Measurements from ENCODE around the gene HNRNPF. TPM values are rescaled to one million over a fixed set of nuclear protein-coding genes. Genes with fewer than 3 reads are reported as not detected.

The HNRNPF gene
- total RNA-seq, 1 donor from 2014 or later = 183 TPM

- no peaks in the 10 kb centered on the region for H3K4me1 ChIP-seq
- ATAC-seq = no peak
- intact Hi-C loops (cut with DNase I) = no loop called here
Observed at GRCh38 chr10:43355749-43356371, 53.1 kb downstream of the HNRNPF start.

GRCh38 chr10:43354879-43355380 lies 54.1 kb downstream of the HNRNPF start:
- Histone ChIP-seq H3K27me3 (no peaks in the 10 kb centered on the region), H3K9me3 (no peaks in the 10 kb centered on the region), H3K36me3 (no peaks in the 10 kb centered on the region), H3K4me1 (no peaks in the 10 kb centered on the region), H3K4me3 (no peak overlapping the region), H3K27ac (no peak overlapping the region)
- intact Hi-C loops (cut with DNase I) = no loop called here
- ATAC-seq = no peak
- no peak for DNase-seq
- TF ChIP-seq, protein P1, sequence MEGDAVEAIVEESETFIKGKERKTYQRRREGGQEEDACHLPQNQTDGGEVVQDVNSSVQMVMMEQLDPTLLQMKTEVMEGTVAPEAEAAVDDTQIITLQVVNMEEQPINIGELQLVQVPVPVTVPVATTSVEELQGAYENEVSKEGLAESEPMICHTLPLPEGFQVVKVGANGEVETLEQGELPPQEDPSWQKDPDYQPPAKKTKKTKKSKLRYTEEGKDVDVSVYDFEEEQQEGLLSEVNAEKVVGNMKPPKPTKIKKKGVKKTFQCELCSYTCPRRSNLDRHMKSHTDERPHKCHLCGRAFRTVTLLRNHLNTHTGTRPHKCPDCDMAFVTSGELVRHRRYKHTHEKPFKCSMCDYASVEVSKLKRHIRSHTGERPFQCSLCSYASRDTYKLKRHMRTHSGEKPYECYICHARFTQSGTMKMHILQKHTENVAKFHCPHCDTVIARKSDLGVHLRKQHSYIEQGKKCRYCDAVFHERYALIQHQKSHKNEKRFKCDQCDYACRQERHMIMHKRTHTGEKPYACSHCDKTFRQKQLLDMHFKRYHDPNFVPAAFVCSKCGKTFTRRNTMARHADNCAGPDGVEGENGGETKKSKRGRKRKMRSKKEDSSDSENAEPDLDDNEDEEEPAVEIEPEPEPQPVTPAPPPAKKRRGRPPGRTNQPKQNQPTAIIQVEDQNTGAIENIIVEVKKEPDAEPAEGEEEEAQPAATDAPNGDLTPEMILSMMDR (IDR thresholded peaks at IDR 0.05) = no peak

More at GRCh38 chr10:43355749-43356371, 53.1 kb downstream of the HNRNPF start:
- TF ChIP-seq, protein P1 (IDR thresholded peaks at IDR 0.05) = no peak
- Histone ChIP-seq H3K27me3 (no peaks in the 10 kb centered on the region), H3K4me3 (no peak overlapping the region), H3K9me3 (no peaks in the 10 kb centered on the region), H3K36me3 (no peaks in the 10 kb centered on the region), H3K27ac (no peak overlapping the region)
- DNase-seq = no peak

DNA sequence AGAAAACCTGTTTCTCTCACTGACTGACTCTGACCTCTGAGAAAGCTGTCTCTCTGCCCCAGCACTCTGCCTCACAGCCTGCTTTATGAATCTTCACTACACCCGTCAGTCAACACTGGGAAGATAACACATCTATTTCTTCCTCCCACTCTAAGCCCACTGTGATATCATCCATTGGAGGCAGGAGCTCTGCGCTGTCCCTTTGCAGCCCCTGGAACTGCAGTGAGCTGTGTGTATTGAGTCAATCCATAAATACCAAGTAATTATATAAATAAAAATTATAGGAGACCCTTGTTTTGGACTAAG lies 54.7 kb downstream of the HNRNPF start:
- Histone ChIP-seq H3K27ac (no peak overlapping the region), H3K4me1 (no peaks in the 10 kb centered on the region), H3K4me3 (no peak overlapping the region), H3K36me3 (no peaks in the 10 kb centered on the region), H3K27me3 (no peaks in the 10 kb centered on the region), H3K9me3 (no peaks in the 10 kb centered on the region)
- ATAC-seq = no peak
- no peak for DNase-seq
- TF ChIP-seq, protein P1 (IDR thresholded peaks at IDR 0.05) = no peak
- intact Hi-C loops (cut with DNase I) = no loop called here

- no peak overlapping the region for H3K27ac ChIP-seq
- H3K36me3 ChIP-seq = no peaks in the 10 kb centered on the region
- H3K4me1 ChIP-seq = no peaks in the 10 kb centered on the region
- H3K27me3 ChIP-seq = no peaks in the 10 kb centered on the region
- TF ChIP-seq, protein P1 (IDR thresholded peaks at IDR 0.05) = no peak
- DNase-seq (no peak), ATAC-seq (no peak)
- no peak overlapping the region for H3K4me3 ChIP-seq
- intact Hi-C loops (cut with DNase I) = no loop called here
- H3K9me3 ChIP-seq = no peaks in the 10 kb centered on the region
Observed at GRCh38 chr10:43353495-43354329, 55.3 kb downstream of the HNRNPF start.

DNA sequence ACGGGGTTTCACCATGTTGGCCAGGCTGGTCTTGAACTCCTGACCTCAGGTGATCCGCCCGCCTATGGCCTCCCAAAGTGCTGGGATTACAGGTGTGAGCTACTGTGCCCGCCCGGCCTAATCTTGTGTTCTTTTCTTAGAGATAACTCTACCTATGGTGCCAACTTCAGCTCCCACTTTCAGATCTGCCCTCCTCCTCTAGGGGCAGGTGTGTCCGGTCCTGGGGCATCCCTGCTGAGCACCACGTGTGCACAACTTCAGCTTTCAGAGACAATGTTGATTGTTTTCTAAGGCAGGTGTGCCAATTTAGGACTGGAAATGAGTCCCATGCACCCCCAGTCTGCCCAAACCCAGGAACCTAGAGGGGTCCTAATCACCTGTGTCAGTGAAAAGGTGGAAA lies 56.0 kb downstream of the HNRNPF start:
- H3K27ac ChIP-seq = no peak overlapping the region
- H3K4me3 ChIP-seq = no peak overlapping the region
- intact Hi-C loops (cut with DNase I) = no loop called here
- TF ChIP-seq, protein P1 (IDR thresholded peaks at IDR 0.05) = no peak
- H3K27me3 ChIP-seq = no peaks in the 10 kb centered on the region
- no peaks in the 10 kb centered on the region for H3K9me3 ChIP-seq
- no peaks in the 10 kb centered on the region for H3K36me3 ChIP-seq
- ATAC-seq (no peak), DNase-seq (no peak)
- no peaks in the 10 kb centered on the region for H3K4me1 ChIP-seq

Measured in upper lobe of right lung (tissue), 1 donor.